ENCODE results near the gene PROM2.
"Not testable (repeated sequence)": the region's sequence is repeated elsewhere in the genome, so short reads cannot be mapped to it uniquely, and the experiment has no call there.

PROM2 gene

DNA sequence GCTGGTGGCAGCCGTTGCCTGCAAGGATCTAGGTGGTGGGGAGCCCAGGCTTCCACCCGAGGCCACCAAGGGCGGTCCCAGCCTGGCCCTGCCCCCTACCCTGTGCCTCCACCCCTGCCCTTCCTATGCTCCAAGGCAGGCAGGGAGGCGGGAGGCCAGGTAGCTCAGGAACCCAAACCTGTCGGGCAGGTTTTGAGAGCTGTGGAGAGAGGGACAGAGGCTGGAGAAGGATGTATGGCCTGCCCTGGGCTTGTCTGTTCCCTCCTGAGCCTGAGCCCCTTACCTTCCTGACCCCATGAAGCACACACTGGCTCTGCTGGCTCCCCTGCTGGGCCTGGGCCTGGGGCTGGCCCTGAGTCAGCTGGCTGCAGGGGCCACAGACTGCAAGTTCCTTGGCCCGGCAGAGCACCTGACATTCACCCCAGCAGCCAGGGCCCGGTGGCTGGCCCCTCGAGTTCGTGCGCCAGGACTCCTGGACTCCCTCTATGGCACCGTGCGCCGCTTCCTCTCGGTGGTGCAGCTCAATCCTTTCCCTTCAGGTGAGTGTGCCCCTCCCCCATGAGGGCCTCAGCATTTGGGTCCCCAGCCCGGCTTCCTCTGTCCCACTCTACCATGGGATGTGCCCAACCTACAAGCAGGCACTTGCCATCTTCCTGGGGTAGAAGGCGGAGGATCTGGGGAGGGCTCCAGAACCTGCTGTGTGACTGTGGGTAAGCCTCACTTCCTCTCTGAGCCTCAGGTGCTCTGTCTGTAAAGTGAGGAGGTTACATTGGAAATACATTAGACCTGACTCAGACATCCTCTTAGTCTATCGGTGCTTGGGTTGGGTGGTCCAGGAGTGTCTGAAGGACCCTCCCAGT lies at the start of gene PROM2:
Gene PROM2, plus strand, starts transcription at position 159 of the 860 bp plus-strand sequence. Its CDS starts 137 bp downstream, at position 296.
- DNase-seq (ENCODE audit: low read depth): no peak

GRCh38 chr2:95225658-95226057 lies 48.6 kb upstream of the PROM2 start:
- no peak for DNase-seq (ENCODE audit: low read depth)

- DNase-seq (ENCODE audit: low read depth): peak; percentile 9
Measured at GRCh38 chr2:95231723-95232122, 42.5 kb upstream of the PROM2 start.

DNA sequence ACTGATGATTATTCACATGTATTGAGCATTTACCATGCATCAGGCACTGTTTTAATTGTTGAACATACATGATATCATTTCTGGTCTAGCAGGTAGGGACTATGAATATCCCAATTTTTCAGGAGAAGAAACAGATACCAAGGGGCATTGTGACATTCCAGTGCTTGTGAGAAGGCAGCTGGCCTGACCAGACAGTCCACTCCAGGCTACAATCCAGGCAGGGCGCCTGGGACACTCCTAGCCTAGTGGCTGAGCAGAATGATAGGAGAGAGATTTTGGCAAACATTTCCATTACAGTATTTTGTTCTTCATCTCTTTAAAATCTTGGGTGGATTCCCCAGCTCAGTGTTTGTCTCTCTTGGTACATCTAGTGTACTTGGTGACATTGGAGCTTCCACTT lies 42.0 kb upstream of the PROM2 start:
- DNase-seq (ENCODE audit: low read depth): no peak

DNA sequence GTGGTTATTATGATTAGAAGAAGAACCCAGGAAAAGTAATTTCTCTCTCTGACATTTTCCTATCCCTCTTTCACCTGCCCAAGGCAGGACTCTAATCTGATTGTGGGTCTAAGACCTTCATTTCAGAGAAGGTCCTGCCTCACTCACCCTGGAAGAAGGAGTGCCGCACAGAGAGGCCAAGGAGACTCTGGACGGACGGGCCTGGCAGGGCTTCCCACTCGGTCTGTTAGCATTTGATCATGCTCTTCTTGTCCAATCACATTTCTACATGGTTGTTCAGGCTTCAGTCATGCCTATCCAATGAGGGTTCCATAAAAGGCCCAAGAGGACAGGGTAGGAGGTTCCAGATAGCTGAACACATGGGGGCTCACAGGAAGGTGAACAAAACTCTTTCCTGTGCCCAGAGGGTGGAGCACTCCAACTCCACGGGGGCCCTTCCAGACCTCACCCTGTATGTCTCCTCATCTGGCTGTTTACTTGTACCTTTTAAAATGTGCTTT lies 39.9 kb upstream of the PROM2 start:
- no peak for DNase-seq (ENCODE audit: low read depth)

DNA sequence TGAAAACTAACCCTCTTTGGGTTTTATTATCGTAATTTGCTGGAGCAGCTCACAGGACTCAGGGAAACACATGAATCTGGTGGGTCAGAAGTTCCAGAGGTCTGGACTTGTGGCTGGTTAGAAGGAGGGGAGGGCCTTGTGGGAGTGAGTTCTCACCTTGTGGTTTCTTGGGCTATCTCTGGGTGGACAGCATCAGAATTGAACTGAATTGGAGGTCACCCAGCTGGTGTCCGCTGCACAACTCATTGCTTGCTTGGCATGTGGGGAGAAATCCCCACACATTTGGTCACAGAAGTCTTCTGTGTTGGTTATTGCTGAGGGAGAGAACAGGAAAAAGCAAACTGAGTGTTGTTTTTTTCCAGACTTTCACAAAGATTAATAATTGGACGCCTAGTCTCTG lies 39.4 kb upstream of the PROM2 start:
- no peak for DNase-seq (ENCODE audit: low read depth)

GRCh38 chr2:95238131-95238530 lies 36.1 kb upstream of the PROM2 start:
- no peak for DNase-seq (ENCODE audit: low read depth)

GRCh38 chr2:95240091-95240490 lies 34.2 kb upstream of the PROM2 start:
- no peak for DNase-seq (ENCODE audit: low read depth)

- no peak for DNase-seq (ENCODE audit: low read depth)
Measured at GRCh38 chr2:95240556-95240955, 33.7 kb upstream of the PROM2 start.

DNA sequence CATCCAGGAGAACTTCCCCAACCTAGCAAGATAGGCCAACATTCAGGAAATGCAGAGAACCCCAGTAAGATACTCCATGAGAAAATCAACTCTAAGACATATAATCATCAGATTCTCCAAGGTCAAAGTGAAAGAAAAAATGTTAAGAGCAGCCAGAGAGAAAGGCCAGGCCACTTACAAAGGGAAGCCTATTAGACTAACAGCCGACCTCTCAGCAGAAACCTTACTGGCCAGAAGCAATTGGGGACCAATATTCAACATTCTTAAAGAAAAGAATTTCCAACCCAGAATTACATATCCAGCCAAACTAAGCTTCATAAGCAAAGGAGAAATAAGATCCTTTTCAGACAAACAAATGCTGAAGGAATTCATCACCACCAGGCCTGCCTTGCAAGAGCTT lies 32.2 kb upstream of the PROM2 start:
- not testable (repeated sequence) for DNase-seq (ENCODE audit: low read depth)

- no peak for DNase-seq (ENCODE audit: low read depth)
Measured at GRCh38 chr2:95258271-95258670, 16.0 kb upstream of the PROM2 start.

- DNase-seq (ENCODE audit: low read depth): no peak
Measured at GRCh38 chr2:95260028-95261023, 13.9 kb upstream of the PROM2 start.

GRCh38 chr2:95261602-95262001 lies 12.6 kb upstream of the PROM2 start:
- no peak for DNase-seq (ENCODE audit: low read depth)

GRCh38 chr2:95262896-95263542 lies 11.2 kb upstream of the PROM2 start:
- no peak for DNase-seq (ENCODE audit: low read depth)

- DNase-seq (ENCODE audit: low read depth): no peak
Measured at GRCh38 chr2:95264624-95265023, 9.6 kb upstream of the PROM2 start.

DNA sequence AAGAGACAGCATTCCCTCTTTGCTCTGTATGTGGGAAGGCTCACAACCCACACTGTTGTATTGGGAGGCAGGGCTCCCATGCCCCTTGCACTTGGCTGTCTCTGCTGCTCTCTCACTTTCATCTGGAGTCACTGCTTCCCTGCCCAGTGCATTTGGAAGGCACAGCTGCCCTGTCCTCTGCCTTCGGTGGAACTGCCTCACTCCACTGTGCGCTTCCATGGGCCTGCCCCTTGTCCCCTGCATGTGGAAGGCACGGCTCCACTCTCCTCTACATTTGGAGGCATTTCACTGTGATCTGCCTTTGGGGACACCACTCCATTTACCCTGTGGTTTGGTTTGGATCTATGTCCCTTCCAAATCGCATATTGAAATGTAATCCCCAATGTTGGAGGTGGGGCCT lies 9.1 kb upstream of the PROM2 start:
- DNase-seq (ENCODE audit: low read depth): no peak

DNA sequence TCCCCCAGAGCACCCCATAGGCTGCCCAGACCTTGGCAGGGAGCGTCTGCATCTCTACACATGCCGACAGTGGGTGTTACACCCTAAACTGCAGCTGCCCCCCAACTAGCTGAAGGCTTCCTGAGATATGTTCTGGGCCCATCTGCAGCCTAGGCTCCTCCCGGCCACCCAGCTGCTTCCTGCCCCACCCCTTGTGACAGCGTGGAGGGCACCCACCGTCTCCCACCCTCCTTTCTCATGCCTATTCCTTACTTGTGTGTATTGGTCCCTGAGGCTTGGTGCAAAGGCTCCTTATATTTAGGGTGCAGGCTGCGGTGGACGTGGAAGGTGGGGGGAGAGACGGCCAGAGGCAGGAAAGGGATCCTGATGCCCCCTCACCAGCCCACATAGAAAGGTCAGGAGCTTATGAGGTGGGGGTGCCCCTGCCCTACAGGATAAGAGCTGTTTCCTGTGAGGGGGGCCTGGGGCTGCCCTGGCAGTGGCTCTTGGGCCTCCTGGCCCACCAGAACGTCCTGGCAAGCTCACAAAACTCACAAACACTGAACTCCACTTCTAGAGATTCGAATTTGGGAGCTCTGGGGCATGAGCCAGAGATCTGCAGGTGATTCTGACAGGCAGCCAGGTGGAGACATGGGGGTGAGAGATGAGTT lies 7.3 kb upstream of the PROM2 start:
- no peak for DNase-seq (ENCODE audit: low read depth)

GRCh38 chr2:95267458-95268210 lies 6.6 kb upstream of the PROM2 start:
- DNase-seq (ENCODE audit: low read depth): no peak

DNA sequence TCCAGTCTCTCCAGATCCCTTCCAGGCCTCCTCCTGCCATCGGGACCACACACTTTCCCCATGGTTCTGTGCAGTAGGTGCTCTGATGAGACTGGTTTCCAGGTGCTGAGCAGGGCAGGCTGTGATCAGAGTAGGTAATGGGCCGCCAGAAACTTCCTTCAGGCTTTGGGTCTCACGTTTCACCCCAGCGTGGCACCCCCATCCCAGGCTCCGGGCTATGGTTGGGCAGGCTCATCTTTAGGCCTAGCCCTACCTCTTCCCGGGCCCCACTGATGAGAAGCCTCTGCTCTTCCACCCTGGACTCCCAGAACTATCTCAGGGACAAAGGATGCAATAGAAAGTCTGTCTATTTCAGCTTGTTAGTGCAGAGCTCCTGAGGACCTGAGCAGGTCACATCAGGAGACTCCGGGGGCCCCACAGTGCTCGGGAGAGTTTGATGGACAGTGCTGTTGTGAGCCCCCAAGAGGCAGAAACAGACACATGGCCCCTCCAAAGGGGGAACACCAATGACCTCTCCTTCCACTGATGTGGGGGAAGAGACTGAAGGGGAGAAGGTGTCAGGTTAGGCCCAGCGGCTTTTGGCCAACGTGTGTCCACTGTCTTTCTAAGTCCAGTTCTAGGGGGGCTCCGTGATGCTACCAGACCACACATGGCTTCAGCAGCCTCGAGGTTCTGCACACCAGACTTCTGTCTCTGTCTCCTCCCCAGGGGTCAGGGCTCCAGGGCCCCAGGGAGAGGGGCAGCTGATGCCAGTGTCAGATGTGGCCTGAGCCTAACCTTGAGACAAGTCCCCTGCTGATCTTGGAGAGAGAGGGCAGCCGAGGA lies 5.8 kb upstream of the PROM2 start:
- no peak for DNase-seq (ENCODE audit: low read depth)

Data from stimulated activated CD8-positive, alpha-beta memory T cell treated with anti-CD3 and anti-CD28 coated beads, Interleukin-7, amount 100 ng/mL, for 24 hours (primary cell).